ENCODE results near the gene KRT1. TPM values are rescaled to one million over a fixed set of nuclear protein-coding genes. Genes with fewer than 3 reads are reported as not detected.

The KRT1 gene
- polyA plus RNA-seq, 1 donor from 2014 or later = not detected

DNA sequence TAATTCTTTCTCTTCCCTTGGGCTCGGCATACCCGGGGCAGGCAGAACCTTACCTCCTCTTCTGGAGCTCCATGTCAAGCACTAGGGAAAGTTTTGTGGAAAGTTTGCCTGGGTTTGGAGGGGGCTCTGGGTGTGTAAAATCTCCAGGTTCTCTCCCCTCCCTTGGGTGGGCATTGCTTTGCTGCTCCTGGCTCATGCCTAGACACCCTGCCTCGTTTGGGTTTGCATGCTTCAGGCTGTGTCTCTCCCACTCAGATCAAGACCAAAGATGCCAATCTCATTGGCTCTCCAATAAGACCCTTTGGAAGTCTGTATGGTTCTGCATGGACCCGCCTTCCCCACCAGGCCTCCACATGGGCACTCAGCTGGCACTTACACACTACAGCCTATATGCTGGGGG lies 22.0 kb downstream of the KRT1 start:
- no peaks in the 10 kb centered on the region for H3F3A ChIP-seq (ENCODE audit: insufficient read depth, low read length, poor library complexity, severe bottlenecking)
- no peak overlapping the region for H3K4me2 ChIP-seq (ENCODE audit: low read length)
- no peak overlapping the region for H3K9ac ChIP-seq (ENCODE audit: low read length)
- H3K36me3 ChIP-seq (ENCODE audit: insufficient read depth, low read length) = no peaks in the 10 kb centered on the region
- H3K4me3 ChIP-seq (ENCODE audit: low read length) = no peak overlapping the region
- no peaks in the 10 kb centered on the region for H4K20me1 ChIP-seq (ENCODE audit: insufficient read depth)
- H3K79me2 ChIP-seq (replicated peaks; ENCODE audit: insufficient read depth, low read length) = no peaks in the 10 kb centered on the region
- no peaks in the 10 kb centered on the region for H3K9me2 ChIP-seq (ENCODE audit: insufficient read depth, low read length)
- TF ChIP-seq, protein P1, sequence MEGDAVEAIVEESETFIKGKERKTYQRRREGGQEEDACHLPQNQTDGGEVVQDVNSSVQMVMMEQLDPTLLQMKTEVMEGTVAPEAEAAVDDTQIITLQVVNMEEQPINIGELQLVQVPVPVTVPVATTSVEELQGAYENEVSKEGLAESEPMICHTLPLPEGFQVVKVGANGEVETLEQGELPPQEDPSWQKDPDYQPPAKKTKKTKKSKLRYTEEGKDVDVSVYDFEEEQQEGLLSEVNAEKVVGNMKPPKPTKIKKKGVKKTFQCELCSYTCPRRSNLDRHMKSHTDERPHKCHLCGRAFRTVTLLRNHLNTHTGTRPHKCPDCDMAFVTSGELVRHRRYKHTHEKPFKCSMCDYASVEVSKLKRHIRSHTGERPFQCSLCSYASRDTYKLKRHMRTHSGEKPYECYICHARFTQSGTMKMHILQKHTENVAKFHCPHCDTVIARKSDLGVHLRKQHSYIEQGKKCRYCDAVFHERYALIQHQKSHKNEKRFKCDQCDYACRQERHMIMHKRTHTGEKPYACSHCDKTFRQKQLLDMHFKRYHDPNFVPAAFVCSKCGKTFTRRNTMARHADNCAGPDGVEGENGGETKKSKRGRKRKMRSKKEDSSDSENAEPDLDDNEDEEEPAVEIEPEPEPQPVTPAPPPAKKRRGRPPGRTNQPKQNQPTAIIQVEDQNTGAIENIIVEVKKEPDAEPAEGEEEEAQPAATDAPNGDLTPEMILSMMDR (IDR thresholded peaks at IDR 0.05; ENCODE audit: poor library complexity, severe bottlenecking) = no peak
- TF ChIP-seq EP300 (conservative IDR thresholded peaks at IDR 0.05; ENCODE audit: poor library complexity, severe bottlenecking) = no peak
- no peak for TF ChIP-seq SMC3 (conservative IDR thresholded peaks at IDR 0.05; ENCODE audit: poor library complexity)
- TF ChIP-seq RAD21 (conservative IDR thresholded peaks at IDR 0.05) = no peak
- TF ChIP-seq EZH2 (IDR thresholded peaks at IDR 0.05; ENCODE audit: borderline replicate concordance, insufficient read depth, low read length, poor library complexity, severe bottlenecking) = no peak
- TF ChIP-seq, protein P2, sequence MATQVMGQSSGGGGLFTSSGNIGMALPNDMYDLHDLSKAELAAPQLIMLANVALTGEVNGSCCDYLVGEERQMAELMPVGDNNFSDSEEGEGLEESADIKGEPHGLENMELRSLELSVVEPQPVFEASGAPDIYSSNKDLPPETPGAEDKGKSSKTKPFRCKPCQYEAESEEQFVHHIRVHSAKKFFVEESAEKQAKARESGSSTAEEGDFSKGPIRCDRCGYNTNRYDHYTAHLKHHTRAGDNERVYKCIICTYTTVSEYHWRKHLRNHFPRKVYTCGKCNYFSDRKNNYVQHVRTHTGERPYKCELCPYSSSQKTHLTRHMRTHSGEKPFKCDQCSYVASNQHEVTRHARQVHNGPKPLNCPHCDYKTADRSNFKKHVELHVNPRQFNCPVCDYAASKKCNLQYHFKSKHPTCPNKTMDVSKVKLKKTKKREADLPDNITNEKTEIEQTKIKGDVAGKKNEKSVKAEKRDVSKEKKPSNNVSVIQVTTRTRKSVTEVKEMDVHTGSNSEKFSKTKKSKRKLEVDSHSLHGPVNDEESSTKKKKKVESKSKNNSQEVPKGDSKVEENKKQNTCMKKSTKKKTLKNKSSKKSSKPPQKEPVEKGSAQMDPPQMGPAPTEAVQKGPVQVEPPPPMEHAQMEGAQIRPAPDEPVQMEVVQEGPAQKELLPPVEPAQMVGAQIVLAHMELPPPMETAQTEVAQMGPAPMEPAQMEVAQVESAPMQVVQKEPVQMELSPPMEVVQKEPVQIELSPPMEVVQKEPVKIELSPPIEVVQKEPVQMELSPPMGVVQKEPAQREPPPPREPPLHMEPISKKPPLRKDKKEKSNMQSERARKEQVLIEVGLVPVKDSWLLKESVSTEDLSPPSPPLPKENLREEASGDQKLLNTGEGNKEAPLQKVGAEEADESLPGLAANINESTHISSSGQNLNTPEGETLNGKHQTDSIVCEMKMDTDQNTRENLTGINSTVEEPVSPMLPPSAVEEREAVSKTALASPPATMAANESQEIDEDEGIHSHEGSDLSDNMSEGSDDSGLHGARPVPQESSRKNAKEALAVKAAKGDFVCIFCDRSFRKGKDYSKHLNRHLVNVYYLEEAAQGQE (IDR thresholded peaks at IDR 0.05; ENCODE audit: borderline replicate concordance) = no peak
- no peak for TF ChIP-seq TAF1 (IDR thresholded peaks at IDR 0.05; ENCODE audit: low read depth)
- TF ChIP-seq MXI1 (conservative IDR thresholded peaks at IDR 0.05; ENCODE audit: poor library complexity, severe bottlenecking) = no peak
- no peak for TF ChIP-seq POLR2AphosphoS5 (IDR thresholded peaks at IDR 0.05)
- no peaks in the 10 kb centered on the region for H3K27me3 ChIP-seq (ENCODE audit: insufficient read depth, low read depth, low read length)
- no peak overlapping the region for H2AFZ ChIP-seq (ENCODE audit: low read depth, low read length)
- no peaks in the 10 kb centered on the region for H3K9me3 ChIP-seq (ENCODE audit: low read length)
- no peak overlapping the region for H3K27ac ChIP-seq (ENCODE audit: low read length)

DNA sequence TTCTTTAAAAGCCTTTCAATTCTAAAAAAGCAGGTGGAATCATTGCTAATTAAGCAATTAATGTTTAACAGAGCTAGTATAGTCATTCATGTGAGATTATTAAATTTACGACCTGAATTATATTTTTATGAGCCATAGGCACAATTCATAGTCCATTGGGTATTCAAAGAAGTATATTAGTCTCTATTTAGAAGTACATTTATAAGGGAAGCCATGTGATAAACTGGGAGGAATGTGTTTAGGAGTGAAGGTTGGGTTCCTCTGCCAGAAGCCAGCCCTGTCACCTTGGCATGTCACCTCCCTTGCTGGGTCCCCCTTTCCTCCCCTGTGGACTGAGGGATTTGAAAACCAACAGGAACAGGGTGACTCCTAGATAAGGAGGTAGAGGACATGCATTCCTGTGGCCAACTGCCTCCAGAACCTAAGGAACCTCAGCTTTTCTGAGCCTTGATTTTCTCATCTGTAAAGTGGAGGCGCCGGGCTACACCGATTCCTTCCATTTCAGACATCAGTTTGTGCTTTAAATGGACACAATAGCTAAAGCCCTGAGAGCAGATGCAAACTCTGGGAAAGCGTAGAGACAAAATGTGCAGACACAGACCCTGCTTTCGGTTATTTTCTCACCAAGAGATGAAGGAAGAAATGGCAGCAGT lies 22.8 kb downstream of the KRT1 start:
- no peak overlapping the region for H2AFZ ChIP-seq (ENCODE audit: low read depth, low read length)
- H3K4me2 ChIP-seq (ENCODE audit: low read length) = no peak overlapping the region
- TF ChIP-seq, protein P1 (IDR thresholded peaks at IDR 0.05; ENCODE audit: poor library complexity, severe bottlenecking) = no peak
- TF ChIP-seq SMC3 (conservative IDR thresholded peaks at IDR 0.05; ENCODE audit: poor library complexity) = no peak
- TF ChIP-seq EZH2 (IDR thresholded peaks at IDR 0.05; ENCODE audit: borderline replicate concordance, insufficient read depth, low read length, poor library complexity, severe bottlenecking) = no peak

More for the DNA sequence above, 22.8 kb downstream of the KRT1 start:
- no peak overlapping the region for H3K9ac ChIP-seq (ENCODE audit: low read length)
- no peaks in the 10 kb centered on the region for H3K9me2 ChIP-seq (ENCODE audit: insufficient read depth, low read length)
- H3K79me2 ChIP-seq (replicated peaks; ENCODE audit: insufficient read depth, low read length) = no peaks in the 10 kb centered on the region
- H3F3A ChIP-seq (ENCODE audit: insufficient read depth, low read length, poor library complexity, severe bottlenecking) = no peaks in the 10 kb centered on the region
- H3K27ac ChIP-seq (ENCODE audit: low read length) = no peak overlapping the region
- H3K4me3 ChIP-seq (ENCODE audit: low read length) = no peak overlapping the region
- H3K9me3 ChIP-seq (ENCODE audit: low read length) = no peaks in the 10 kb centered on the region
- H3K36me3 ChIP-seq (ENCODE audit: insufficient read depth, low read length) = no peaks in the 10 kb centered on the region
- no peaks in the 10 kb centered on the region for H4K20me1 ChIP-seq (ENCODE audit: insufficient read depth)
- no peaks in the 10 kb centered on the region for H3K27me3 ChIP-seq (ENCODE audit: insufficient read depth, low read depth, low read length)

Data from neural cell (in vitro differentiated cells).